ENCODE measurements around the gene FAM184A.

The FAM184A gene

DNA sequence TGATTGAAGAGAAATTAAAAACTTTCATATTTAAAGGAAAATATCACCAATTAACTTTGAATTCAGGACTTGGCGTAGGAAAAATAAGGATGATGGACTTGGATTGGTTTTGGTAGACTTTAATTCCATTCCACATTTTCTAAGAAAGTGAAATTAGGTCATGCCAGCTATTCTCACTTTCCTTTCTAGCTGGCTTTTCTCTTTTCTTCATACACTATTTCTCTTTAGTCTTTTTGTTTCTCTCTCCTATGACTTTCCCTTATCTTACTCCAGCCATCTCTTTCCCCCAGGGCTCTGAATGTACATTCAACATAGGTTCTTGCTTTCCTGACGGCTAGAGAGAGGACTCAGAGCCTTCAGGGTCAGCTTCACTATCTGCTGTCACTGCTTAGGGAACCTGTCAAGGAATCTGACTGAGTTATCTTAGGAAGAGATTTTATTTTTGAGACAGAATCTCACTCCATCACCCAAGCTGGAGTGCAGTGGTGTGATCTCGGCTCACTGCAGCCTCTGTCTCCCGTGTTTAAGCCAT is 82.1 kb downstream of the FAM184A start:
- H3K36me3 Mint-ChIP-seq (ENCODE audit: low read depth) = no peaks in the 10 kb centered on the region
- no peak overlapping the region for H3K27ac Mint-ChIP-seq
- H3K4me3 Mint-ChIP-seq = no peak overlapping the region
- no peak for DNase-seq (ENCODE audit: low spot score)
- no peaks in the 10 kb centered on the region for H3K9me3 Mint-ChIP-seq
- H3K27me3 Mint-ChIP-seq (ENCODE audit: low read depth) = no peaks in the 10 kb centered on the region
- no peaks in the 10 kb centered on the region for H3K4me1 Mint-ChIP-seq (ENCODE audit: low read depth)

DNA sequence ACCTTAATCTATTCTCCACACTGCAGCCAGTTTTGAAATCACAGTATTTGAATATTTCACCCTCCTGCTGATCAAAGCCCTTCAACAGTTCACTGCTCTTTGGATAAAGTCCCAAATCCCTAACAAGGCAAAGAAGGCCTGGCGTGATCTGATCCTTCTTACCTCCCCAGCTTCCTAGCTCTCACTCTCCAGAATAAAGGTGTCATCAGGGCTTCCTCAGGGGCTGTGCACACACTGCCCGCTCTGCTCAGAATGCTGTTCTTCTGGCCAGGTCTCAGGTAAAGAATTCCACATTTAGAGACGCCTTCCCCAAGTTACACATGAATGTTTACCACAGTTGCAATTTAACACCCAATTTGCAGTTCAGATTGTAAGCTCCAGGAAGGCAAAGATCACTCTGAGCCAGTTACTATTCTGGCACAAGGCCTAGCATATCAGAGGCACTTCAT is 84.6 kb downstream of the FAM184A start:
- Mint-ChIP-seq H3K36me3 (ENCODE audit: low read depth) (no peaks in the 10 kb centered on the region), H3K4me3 (no peak overlapping the region), H3K9me3 (no peaks in the 10 kb centered on the region), H3K27ac (no peak overlapping the region), H3K27me3 (ENCODE audit: low read depth) (no peaks in the 10 kb centered on the region), H3K4me1 (ENCODE audit: low read depth) (no peaks in the 10 kb centered on the region)
- DNase-seq (ENCODE audit: low spot score) = no peak

DNA sequence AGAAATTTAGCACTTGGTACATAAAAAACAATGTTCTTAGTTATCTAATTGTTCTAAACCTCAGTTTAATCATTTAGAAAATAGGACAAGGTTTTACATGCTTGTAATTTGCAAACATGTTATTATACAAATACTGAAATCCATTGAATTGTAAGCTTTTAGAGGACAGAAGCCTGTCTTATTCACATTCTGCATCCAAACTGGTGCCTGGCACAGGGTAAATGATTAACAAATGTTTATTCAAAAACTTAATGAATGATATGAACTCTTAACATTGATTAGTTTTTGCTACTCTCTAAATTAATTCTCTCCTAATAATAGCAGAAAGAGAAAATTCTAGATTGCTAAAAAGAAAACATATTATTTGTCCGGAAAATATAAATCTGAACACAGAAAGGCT is 85.1 kb downstream of the FAM184A start:
- Mint-ChIP-seq H3K4me3 (no peak overlapping the region), H3K27ac (no peak overlapping the region), H3K9me3 (no peaks in the 10 kb centered on the region), H3K36me3 (ENCODE audit: low read depth) (no peaks in the 10 kb centered on the region), H3K27me3 (ENCODE audit: low read depth) (no peaks in the 10 kb centered on the region), H3K4me1 (ENCODE audit: low read depth) (no peaks in the 10 kb centered on the region)
- DNase-seq (ENCODE audit: low spot score) = no peak

DNA sequence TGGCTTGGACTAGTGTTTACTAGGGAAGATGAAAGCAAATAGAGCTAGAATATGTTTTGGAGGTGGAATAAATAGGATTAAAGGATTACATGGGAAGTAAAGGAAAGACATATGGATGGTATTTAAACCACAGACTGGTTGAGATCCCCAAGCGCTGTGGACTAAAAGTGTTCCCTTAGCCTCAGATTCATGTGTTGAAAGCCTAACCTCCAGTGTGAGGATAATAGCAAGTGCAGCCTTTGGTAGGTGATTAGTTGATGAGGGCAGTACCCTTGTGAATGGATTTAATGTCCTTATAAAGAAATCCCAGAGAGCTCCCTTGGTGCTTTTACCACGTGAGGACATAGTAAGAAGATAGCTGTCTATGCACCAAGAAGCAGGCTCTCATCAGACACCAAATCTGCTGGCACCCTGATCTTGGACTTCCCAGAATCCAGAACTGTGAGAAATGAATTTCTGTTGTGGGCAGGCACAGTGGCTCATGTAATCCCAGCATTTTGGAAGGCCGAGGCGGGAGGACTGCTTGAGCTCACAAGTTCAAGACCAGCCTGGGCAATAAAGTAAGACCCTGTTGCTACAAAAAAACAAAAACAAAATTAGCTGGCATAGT is 86.2 kb downstream of the FAM184A start:
- no peak overlapping the region for H3K4me3 Mint-ChIP-seq
- H3K36me3 Mint-ChIP-seq (ENCODE audit: low read depth) = no peaks in the 10 kb centered on the region
- no peak overlapping the region for H3K27ac Mint-ChIP-seq
- H3K9me3 Mint-ChIP-seq = no peaks in the 10 kb centered on the region
- DNase-seq (ENCODE audit: low spot score) = no peak
- H3K4me1 Mint-ChIP-seq (ENCODE audit: low read depth) = no peaks in the 10 kb centered on the region
- no peaks in the 10 kb centered on the region for H3K27me3 Mint-ChIP-seq (ENCODE audit: low read depth)

DNA sequence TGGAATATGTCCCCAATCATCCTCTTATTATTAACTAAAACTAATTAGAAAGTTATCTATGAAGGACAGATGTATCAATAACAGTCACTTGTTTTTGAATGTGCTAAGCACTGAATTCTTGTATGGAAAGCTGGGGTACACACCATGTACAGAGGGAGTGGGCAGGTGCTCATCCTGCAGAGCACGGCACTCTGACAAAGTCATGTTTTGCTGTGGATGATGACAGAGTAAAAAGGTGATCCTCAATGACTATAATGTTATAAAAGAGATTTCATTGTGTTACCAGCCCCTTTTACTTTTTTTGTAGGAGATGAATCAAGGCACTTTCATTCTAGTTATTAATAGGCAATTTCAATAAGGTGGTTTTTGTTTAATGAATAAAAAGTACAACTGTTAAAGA is 92.2 kb downstream of the FAM184A start:
- Mint-ChIP-seq H3K9me3 (no peaks in the 10 kb centered on the region), H3K27ac (no peak overlapping the region), H3K27me3 (ENCODE audit: low read depth) (no peaks in the 10 kb centered on the region), H3K4me1 (ENCODE audit: low read depth) (no peaks in the 10 kb centered on the region), H3K36me3 (ENCODE audit: low read depth) (no peaks in the 10 kb centered on the region), H3K4me3 (no peak overlapping the region)
- no peak for DNase-seq (ENCODE audit: low spot score)

DNA sequence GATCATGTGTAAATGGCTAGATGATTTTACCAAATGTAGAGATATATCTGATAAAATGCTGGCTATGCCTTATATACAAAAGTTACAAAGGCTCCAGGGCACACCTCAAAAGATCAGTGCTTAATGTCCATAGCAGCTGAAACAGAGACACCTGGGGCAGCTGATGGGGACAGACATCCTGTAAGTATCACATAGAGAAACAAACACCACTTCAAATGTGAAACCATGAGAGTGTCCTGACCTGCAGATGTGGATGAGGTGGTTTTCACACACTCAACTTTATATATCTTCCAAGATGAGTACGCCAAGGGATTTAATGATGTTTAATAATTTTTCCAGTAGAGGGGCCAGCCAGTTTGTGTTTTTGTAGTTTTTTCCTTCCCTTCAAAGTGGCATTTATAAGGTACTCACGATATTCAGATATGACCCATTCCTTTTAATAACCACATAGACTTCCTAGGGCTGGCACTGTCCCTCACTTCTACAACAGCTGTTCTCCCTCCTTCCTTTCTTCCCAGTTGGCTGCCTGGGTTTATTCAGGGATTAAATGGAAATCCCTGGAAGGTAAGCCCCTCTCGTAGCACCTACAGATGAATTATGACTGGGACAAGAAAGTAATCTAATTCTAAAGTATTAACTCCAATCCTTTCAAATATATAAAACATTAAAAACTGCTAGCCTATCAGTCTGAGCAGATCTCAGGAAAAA is 93.2 kb downstream of the FAM184A start:
- H3K27ac Mint-ChIP-seq = no peak overlapping the region
- H3K4me1 Mint-ChIP-seq (ENCODE audit: low read depth) = no peaks in the 10 kb centered on the region
- H3K27me3 Mint-ChIP-seq (ENCODE audit: low read depth) = no peaks in the 10 kb centered on the region
- no peak for DNase-seq (ENCODE audit: low spot score)
- H3K4me3 Mint-ChIP-seq = no peak overlapping the region
- no peaks in the 10 kb centered on the region for H3K9me3 Mint-ChIP-seq
- H3K36me3 Mint-ChIP-seq (ENCODE audit: low read depth) = no peaks in the 10 kb centered on the region

DNA sequence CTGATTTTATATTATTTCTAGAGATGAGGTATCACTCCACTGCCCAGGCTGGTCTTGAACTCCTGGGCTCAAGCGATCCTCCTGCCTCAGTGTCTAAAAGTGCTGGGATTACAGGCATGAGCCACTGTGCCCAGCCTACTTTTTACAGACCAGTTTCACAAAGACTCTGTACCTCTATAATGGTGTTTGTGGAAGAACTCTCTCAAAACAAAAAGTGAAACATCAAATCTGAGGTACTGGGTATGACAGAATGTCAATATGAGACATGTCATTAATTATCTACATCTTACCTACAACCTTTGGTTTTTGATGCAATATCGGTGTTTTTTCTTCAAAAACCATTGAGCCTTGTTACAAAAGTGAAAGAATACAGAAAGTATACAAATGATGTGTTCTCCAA is 94.1 kb downstream of the FAM184A start:
- Mint-ChIP-seq H3K9me3 (no peaks in the 10 kb centered on the region), H3K27ac (no peak overlapping the region), H3K27me3 (ENCODE audit: low read depth) (no peaks in the 10 kb centered on the region), H3K4me3 (no peak overlapping the region), H3K4me1 (ENCODE audit: low read depth) (no peaks in the 10 kb centered on the region), H3K36me3 (ENCODE audit: low read depth) (no peaks in the 10 kb centered on the region)
- no peak for DNase-seq (ENCODE audit: low spot score)

DNA sequence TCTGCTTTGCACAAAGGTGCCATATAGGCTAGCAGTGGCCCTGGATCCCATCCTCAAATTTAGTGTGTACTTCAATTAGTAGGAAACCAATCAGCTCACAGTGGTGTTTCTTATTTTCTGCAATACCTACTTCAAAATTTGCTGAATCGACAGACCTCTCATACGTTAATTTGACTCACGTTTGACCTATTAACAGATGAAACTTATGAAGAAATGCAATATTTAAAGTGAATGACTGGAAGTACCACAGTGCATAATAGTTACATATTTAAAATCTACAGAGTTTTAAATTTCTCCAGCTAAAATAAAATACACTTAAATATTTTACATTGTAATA is 95.9 kb downstream of the FAM184A start:
- peaks cover 3% of the 10 kb centered on the region for H3K36me3 Mint-ChIP-seq (ENCODE audit: low read depth)
- H3K4me1 Mint-ChIP-seq (ENCODE audit: low read depth) = no peaks in the 10 kb centered on the region
- H3K4me3 Mint-ChIP-seq = no peak overlapping the region
- H3K9me3 Mint-ChIP-seq = no peaks in the 10 kb centered on the region
- no peaks in the 10 kb centered on the region for H3K27me3 Mint-ChIP-seq (ENCODE audit: low read depth)
- no peak overlapping the region for H3K27ac Mint-ChIP-seq
- no peak for DNase-seq (ENCODE audit: low spot score)

DNA sequence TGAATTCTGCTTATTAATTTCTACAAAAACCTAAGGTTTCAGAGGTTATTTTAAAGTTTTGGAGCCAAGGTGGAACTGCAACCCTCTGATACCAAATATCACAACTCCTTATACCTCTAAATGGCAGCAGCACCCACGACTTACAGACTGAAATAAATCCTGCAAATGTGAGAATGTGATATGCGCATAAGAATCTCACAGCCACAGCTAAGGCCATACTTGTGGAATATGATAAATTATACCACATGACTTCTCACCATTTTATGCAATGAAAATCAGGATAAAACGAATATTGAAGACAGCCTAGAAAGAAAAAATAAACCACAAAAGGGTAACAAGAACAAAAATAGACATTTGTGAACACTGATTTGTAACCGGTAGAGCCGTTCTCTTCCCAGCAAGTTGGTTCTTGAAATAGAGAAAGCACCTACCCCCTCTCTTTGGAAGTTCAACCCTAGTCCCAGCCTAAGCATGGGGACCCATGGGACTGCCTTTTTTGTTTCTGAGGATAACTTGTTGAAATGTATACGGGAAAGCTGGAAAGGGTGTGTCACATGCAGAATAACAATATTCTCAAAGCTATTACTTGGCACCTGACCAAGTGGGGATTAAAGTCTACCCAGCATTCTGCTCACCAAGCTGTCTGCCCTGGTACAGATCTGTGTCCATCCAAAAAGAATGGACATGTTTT is 96.4 kb downstream of the FAM184A start:
- no peaks in the 10 kb centered on the region for H3K9me3 Mint-ChIP-seq
- no peak for DNase-seq (ENCODE audit: low spot score)
- no peaks in the 10 kb centered on the region for H3K4me1 Mint-ChIP-seq (ENCODE audit: low read depth)
- peaks cover 3% of the 10 kb centered on the region for H3K36me3 Mint-ChIP-seq (ENCODE audit: low read depth)
- no peak overlapping the region for H3K4me3 Mint-ChIP-seq
- no peaks in the 10 kb centered on the region for H3K27me3 Mint-ChIP-seq (ENCODE audit: low read depth)
- H3K27ac Mint-ChIP-seq = no peak overlapping the region

DNA sequence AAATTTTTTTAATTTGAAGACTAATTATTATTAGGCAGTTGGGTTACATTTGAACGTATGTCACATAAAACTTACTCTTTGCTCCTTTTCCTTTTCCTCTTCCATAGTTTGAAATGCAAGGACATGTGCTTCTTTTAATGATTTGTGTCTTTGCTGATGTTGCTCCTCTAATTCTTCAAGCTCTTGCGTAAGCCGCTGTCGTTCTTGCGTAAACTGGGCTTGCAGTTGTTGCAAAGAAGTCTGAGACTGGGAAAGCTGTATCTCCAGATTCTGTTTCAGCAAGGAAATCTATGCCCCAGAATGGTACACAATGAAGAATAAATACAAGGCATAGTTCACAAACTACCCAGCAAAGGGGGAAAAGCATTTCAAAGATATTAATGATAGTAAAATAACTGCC is 98.4 kb downstream of the FAM184A start:
- Mint-ChIP-seq H3K27me3 (ENCODE audit: low read depth) (no peaks in the 10 kb centered on the region), H3K27ac (no peak overlapping the region), H3K4me1 (ENCODE audit: low read depth) (no peaks in the 10 kb centered on the region), H3K36me3 (ENCODE audit: low read depth) (peaks cover 7% of the 10 kb centered on the region), H3K4me3 (no peak overlapping the region), H3K9me3 (no peaks in the 10 kb centered on the region)
- no peak for DNase-seq (ENCODE audit: low spot score)

DNA sequence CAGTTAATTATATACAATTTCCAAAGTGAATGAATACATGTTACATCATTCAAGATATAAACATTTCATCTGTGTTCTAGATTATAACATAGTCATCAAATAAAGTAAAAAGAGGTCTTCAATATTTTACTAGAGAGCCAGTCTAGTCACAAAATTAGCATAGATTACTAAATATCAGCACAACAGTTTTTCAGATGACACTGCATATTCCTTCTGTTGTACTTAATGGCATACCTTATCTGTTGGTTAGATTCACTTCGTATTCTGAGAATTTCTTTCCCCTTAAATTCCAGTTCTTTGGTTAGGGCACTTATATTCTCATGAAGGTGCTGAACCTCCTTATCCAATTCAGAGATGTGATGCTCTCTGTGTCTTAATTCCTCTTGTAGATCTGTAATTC is 103.7 kb downstream of the FAM184A start:
- no peak overlapping the region for H3K27ac Mint-ChIP-seq
- H3K27me3 Mint-ChIP-seq (ENCODE audit: low read depth) = no peaks in the 10 kb centered on the region
- no peak overlapping the region for H3K4me3 Mint-ChIP-seq
- no peaks in the 10 kb centered on the region for H3K4me1 Mint-ChIP-seq (ENCODE audit: low read depth)
- DNase-seq (ENCODE audit: low spot score) = no peak
- H3K36me3 Mint-ChIP-seq (ENCODE audit: low read depth) = peaks cover 7% of the 10 kb centered on the region
- H3K9me3 Mint-ChIP-seq = no peaks in the 10 kb centered on the region

DNA sequence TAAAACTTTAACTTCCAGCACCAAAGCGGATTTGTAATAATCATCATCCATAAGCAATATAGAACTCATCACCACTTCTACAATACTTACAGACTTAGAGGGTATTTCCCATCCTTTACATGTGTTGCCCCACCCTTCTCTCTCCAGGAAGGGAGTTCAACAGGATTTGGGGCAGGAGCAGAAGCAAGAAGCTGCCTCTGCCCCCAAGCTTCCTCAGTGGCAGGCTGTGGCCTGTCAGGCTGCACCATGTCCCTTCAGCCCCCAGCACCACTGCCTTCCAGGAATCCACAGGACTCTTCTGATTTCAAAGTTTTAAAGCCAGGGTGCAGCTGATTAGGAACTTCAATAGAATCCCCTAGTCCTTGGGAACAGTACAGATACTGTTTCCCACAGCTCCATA is 106.8 kb downstream of the FAM184A start:
- peaks cover 1% of the 10 kb centered on the region for H3K4me1 Mint-ChIP-seq (ENCODE audit: low read depth)
- no peak for DNase-seq (ENCODE audit: low spot score)
- H3K27me3 Mint-ChIP-seq (ENCODE audit: low read depth) = no peaks in the 10 kb centered on the region
- no peaks in the 10 kb centered on the region for H3K9me3 Mint-ChIP-seq
- peaks cover under 1% of the 10 kb centered on the region for H3K36me3 Mint-ChIP-seq (ENCODE audit: low read depth)
- H3K27ac Mint-ChIP-seq = no peak overlapping the region
- no peak overlapping the region for H3K4me3 Mint-ChIP-seq

DNA sequence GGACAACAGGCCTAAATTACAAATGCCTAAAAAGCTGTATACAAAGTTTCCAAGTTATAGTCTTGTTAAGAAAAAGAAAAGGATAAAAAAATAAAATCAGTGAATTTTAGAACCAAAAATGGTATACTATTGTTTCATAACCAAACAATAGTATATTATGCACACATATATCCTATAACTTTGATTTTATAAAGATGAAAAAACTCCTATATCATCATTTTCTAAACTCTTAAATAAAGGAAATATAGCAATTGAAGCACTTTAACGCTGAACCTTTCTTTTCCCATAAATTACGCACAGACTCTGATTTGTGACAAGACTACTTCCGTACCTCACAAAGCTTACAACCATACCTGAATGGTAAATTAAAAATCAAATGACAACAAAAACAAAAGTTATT is 107.6 kb downstream of the FAM184A start:
- no peaks in the 10 kb centered on the region for H3K36me3 Mint-ChIP-seq (ENCODE audit: low read depth)
- no peaks in the 10 kb centered on the region for H3K9me3 Mint-ChIP-seq
- no peaks in the 10 kb centered on the region for H3K27me3 Mint-ChIP-seq (ENCODE audit: low read depth)
- no peak overlapping the region for H3K27ac Mint-ChIP-seq
- H3K4me3 Mint-ChIP-seq = no peak overlapping the region
- peaks cover 1% of the 10 kb centered on the region for H3K4me1 Mint-ChIP-seq (ENCODE audit: low read depth)
- DNase-seq (ENCODE audit: low spot score) = no peak

DNA sequence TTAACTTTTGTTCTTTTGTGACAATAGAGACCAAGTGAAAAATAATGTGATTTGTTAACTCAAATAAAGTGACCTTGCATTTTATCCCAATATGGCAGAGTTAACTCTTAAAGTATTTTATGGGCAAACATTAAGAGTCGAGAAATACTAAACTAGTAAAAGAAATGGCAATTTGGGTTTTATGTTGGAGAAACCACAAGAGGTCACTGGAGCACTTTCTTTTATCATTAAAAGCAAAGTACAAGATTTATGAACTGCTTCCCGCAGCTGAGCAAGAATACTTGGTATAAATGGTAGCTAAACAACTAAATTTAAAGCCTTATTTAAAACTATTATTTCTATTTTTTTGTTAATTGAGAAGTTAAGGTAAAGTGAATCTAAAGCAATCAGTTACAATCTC is 110.0 kb downstream of the FAM184A start:
- Mint-ChIP-seq H3K27ac (no peak overlapping the region), H3K4me1 (ENCODE audit: low read depth) (peaks cover 1% of the 10 kb centered on the region), H3K4me3 (no peak overlapping the region), H3K36me3 (ENCODE audit: low read depth) (no peaks in the 10 kb centered on the region), H3K27me3 (ENCODE audit: low read depth) (no peaks in the 10 kb centered on the region), H3K9me3 (no peaks in the 10 kb centered on the region)
- DNase-seq (ENCODE audit: low spot score) = no peak

All from T-helper 2 cell treated with Interferon-gamma antibody and Interleukin-4, amounts not matched to agents 5 μg/mL and 100 μg/mL, for 36 hours (primary cell).